CD4-positive, alpha-beta T cell (primary cell): Measurements from ENCODE around the gene IL19. TPM values are rescaled to one million over a fixed set of nuclear protein-coding genes. Genes with fewer than 3 reads are reported as not detected.
A peak's percentile ranks its signal among the peaks of the same experiment; 100 is the strongest.

Source experiments
- ATAC-seq: fragments of 200-7000 bp; cut with Tn5 transposase; one replicate; pipeline ENCODE4 v1.10.0; 2022; ENCODE audit warnings: mild to moderate bottlenecking; ENCODE audit not compliant: poor library complexity
- CTCF ChIA-PET: fragments of 350-600 bp; sonication (Branson Sonifier 250); formaldehyde crosslinking; loops from one replicate; lab custom pipeline; 2021; ENCODE audit warnings: antibody characterized with exemption, inconsistent platforms; lab: Charles Lee
- POLR2A ChIA-PET: fragments of 350-600 bp; sonication (Branson Sonifier 250); formaldehyde crosslinking; loops from one replicate; lab custom pipeline; 2021; ENCODE audit warnings: antibody characterized with exemption, inconsistent platforms; lab: Charles Lee
- DNase-seq, 14 experiments: peaks; one replicate each; pipeline ENCODE4 v3.0.0-alpha.2; 2013 to 2020; ENCODE audit warnings: mixed read lengths in 2 of 14
- H3K27ac ChIP-seq, 2 donors: one replicate each; pipeline versions ENCODE4 v1.5.1 to v1.7.0; 2013; ENCODE audit warnings: low read length in 2 of 2, low read depth in 1 of 2, mild to moderate bottlenecking in 1 of 2
- H3K27me3 ChIP-seq, 2 experiments: 1 replicate in 1 of 2; 2 replicates in 1 of 2; pipeline versions ENCODE4 v1.6.1 to v1.7.0; 2013; ENCODE audit warnings: low read length in 2 of 2, control low read depth in 1 of 2, mild to moderate bottlenecking in 1 of 2, moderate library complexity in 1 of 2; ENCODE audit not compliant: insufficient read depth in 2 of 2, control insufficient read depth in 1 of 2
- H3K36me3 ChIP-seq: one replicate; pipeline ENCODE4 v1.6.1; 2013; ENCODE audit warnings: low read length, control low read depth; ENCODE audit not compliant: insufficient read depth
- H3K4me1 ChIP-seq: one replicate; pipeline ENCODE4 v1.6.1; 2013; ENCODE audit warnings: low read length, control low read depth; ENCODE audit not compliant: insufficient read depth
- H3K4me3 ChIP-seq: one replicate; pipeline ENCODE4 v1.5.1; 2013; ENCODE audit warnings: mild to moderate bottlenecking, low read length, moderate library complexity
- H3K9me3 ChIP-seq, 2 experiments: 1 replicate in 1 of 2; 2 replicates in 1 of 2; pipeline versions ENCODE4 v1.6.1 to v1.7.0; 2013; ENCODE audit warnings: low read length in 2 of 2, mild to moderate bottlenecking in 2 of 2, control low read depth in 1 of 2, moderate library complexity in 1 of 2; ENCODE audit not compliant: control insufficient read depth in 1 of 2, insufficient read depth in 1 of 2
- H3K27ac Mint-ChIP-seq: one replicate; pipeline ENCODE4 v1.8.0; 2020; ENCODE audit warnings: mixed read lengths
- H3K27me3 Mint-ChIP-seq: one replicate; pipeline ENCODE4 v1.8.0; 2021; ENCODE audit warnings: mixed read lengths
- H3K36me3 Mint-ChIP-seq: one replicate; pipeline ENCODE4 v1.8.0; 2021; ENCODE audit warnings: low read depth, mixed read lengths
- H3K4me1 Mint-ChIP-seq: one replicate; pipeline ENCODE4 v1.8.0; 2021; ENCODE audit warnings: low read depth, mixed read lengths
- H3K4me3 Mint-ChIP-seq: one replicate; pipeline ENCODE4 v1.8.0; 2020; ENCODE audit warnings: mild to moderate bottlenecking, mixed read lengths
- H3K9me3 Mint-ChIP-seq: one replicate; pipeline ENCODE4 v1.8.0; 2020; ENCODE audit warnings: mixed read lengths
- intact Hi-C, 2 experiments: fragments of 100-400 bp; cut with DNase I in 1 of 2; cut with micrococcal nuclease in 1 of 2; formaldehyde crosslinking; loops; one replicate each; pipeline versions ENCODE4 v1.15.1 to v1.9.0; 2023 to 2025; cut with DNase I, micrococcal nuclease
- total RNA-seq, 174 experiments: library from RNA in 2 of 174; stranded (reverse) in 2 of 174; gene quantifications; one replicate each; pipeline ENCODE4 v1.2.3 and lab custom pipeline; 2021 to 2026
- TF ChIP-seq, protein P1 (sequence below): fragments of 200-600 bp; IDR thresholded peaks from one replicate; pipeline ENCODE4 v1.8.0; 2022; ENCODE audit warnings: antibody characterized with exemption, mild to moderate bottlenecking

Gene IL19
- total RNA-seq, 2 experiments from 2014 or later: not detected

DNA sequence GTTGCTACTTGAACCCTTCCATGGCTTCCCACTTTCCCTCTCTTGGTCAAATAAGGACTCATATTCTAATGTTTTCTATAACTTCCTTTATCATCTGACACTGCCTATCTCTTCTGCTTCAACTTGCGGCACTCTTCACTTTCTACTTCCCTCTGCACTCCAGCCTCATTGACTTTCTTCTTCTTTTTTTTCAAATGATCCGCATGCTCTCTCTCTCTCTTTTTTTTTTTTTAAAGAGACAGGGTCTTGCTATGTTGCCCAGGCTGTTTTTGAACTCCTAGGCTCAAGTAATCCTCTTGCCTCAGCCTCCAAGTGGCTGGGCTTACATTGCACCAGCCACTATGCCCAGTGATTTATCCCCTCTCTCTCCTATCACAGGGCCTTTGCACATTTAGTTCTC lies 9.1 kb downstream of the IL19 start:
- POLR2A ChIA-PET: interaction anchor here (1.0 kb wide), 1 partner anchor 10 kb away, joined by 3 read pairs; no protein-coding TSS in a partner anchor
- intact Hi-C loops: no loop called here
- ATAC-seq: no peak
- no peak overlapping the region for H3K27ac ChIP-seq
- no peaks in the 10 kb centered on the region for H3K36me3 Mint-ChIP-seq
- no peaks in the 10 kb centered on the region for H3K27me3 ChIP-seq
- H3K27me3 Mint-ChIP-seq: no peaks in the 10 kb centered on the region
- no peaks in the 10 kb centered on the region for H3K9me3 Mint-ChIP-seq
- peaks cover 30% of the 10 kb centered on the region for H3K4me1 ChIP-seq
- no peak overlapping the region for H3K27ac Mint-ChIP-seq
- no peaks in the 10 kb centered on the region for H3K9me3 ChIP-seq
- TF ChIP-seq, protein P1, sequence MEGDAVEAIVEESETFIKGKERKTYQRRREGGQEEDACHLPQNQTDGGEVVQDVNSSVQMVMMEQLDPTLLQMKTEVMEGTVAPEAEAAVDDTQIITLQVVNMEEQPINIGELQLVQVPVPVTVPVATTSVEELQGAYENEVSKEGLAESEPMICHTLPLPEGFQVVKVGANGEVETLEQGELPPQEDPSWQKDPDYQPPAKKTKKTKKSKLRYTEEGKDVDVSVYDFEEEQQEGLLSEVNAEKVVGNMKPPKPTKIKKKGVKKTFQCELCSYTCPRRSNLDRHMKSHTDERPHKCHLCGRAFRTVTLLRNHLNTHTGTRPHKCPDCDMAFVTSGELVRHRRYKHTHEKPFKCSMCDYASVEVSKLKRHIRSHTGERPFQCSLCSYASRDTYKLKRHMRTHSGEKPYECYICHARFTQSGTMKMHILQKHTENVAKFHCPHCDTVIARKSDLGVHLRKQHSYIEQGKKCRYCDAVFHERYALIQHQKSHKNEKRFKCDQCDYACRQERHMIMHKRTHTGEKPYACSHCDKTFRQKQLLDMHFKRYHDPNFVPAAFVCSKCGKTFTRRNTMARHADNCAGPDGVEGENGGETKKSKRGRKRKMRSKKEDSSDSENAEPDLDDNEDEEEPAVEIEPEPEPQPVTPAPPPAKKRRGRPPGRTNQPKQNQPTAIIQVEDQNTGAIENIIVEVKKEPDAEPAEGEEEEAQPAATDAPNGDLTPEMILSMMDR: no peak
- no peak for DNase-seq
- H3K4me1 Mint-ChIP-seq: peaks cover 25% of the 10 kb centered on the region
- CTCF ChIA-PET: no interaction called here
- no peak overlapping the region for H3K4me3 Mint-ChIP-seq
- no peaks in the 10 kb centered on the region for H3K36me3 ChIP-seq
- no peak overlapping the region for H3K4me3 ChIP-seq

DNA sequence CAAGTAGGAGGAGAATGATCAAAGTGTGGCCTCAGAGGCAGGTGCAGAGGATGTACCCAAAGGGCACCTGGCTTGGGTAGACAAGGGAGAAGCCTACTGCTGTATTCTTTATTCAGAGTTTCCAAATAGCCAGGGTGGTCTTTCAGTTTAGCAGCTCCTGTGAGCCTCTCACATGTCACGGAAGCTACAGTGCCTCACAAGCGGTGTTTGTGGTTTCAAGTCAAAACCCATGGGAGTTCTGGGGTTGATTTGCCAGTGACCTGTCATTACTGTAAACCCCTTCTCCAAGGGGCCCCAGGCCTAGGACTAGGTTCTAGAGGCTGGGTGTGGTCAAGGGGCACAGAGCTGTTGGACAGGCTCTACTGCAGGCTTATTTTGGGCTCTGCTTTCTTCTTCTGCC lies 11.9 kb downstream of the IL19 start:
- Histone ChIP-seq H3K27ac (no peak overlapping the region), H3K36me3 (no peaks in the 10 kb centered on the region), H3K27me3 (no peaks in the 10 kb centered on the region), H3K4me3 (no peak overlapping the region), H3K4me1 (peaks cover 45% of the 10 kb centered on the region), H3K9me3 (no peaks in the 10 kb centered on the region)
- H3K27ac Mint-ChIP-seq: no peak overlapping the region
- H3K36me3 Mint-ChIP-seq: no peaks in the 10 kb centered on the region
- no peak overlapping the region for H3K4me3 Mint-ChIP-seq
- POLR2A ChIA-PET: interaction anchor here (4.1 kb wide), 1 partner anchor 11 kb away, joined by 32 read pairs; the partner anchor contains the start of genes IL10 and IL19
- peaks cover 53% of the 10 kb centered on the region for H3K4me1 Mint-ChIP-seq
- TF ChIP-seq, protein P1: no peak
- H3K9me3 Mint-ChIP-seq: no peaks in the 10 kb centered on the region
- intact Hi-C loops: no loop called here
- DNase-seq (peak in 2 of 14 experiments; percentile 11 to 49), ATAC-seq (no peak)
- CTCF ChIA-PET: interaction anchor here (1.3 to 1.6 kb wide), 2 partner anchors 48 to 130 kb away, joined by 3 to 4 read pairs; no protein-coding TSS in a partner anchor
- H3K27me3 Mint-ChIP-seq: no peaks in the 10 kb centered on the region

DNA sequence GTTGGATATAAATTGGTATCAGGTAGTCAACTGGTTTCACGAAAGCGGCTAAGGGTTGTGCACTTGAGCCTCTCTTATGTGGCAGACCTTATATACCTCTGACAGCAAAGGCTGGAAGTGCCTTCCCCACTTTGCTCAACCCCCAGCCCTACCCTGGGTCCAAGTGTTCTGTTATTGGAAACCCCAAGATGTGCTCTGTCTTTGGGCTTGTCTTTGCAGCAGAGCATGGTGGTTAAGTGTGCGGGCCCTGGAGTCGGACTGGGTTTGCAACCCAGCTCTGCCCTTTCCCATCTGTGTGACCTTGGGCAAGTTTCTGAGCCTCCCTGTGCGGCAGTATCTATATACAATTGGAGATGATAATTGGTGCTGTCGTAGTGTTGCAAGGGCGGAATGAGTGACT lies 12.9 kb downstream of the IL19 start:
- Mint-ChIP-seq H3K4me3 (no peak overlapping the region), H3K27me3 (no peaks in the 10 kb centered on the region), H3K27ac (no peak overlapping the region), H3K36me3 (no peaks in the 10 kb centered on the region), H3K4me1 (peaks cover 60% of the 10 kb centered on the region), H3K9me3 (no peaks in the 10 kb centered on the region)
- ATAC-seq (no peak), DNase-seq (no peak)
- Histone ChIP-seq H3K27me3 (no peaks in the 10 kb centered on the region), H3K4me1 (peaks cover 45% of the 10 kb centered on the region), H3K4me3 (no peak overlapping the region), H3K9me3 (no peaks in the 10 kb centered on the region), H3K36me3 (no peaks in the 10 kb centered on the region), H3K27ac (no peak overlapping the region)
- TF ChIP-seq, protein P1: no peak
- CTCF ChIA-PET: interaction anchor here (1.2 to 1.3 kb wide), 2 partner anchors 48 to 129 kb away, joined by 3 to 5 read pairs; no protein-coding TSS in a partner anchor
- POLR2A ChIA-PET: interaction anchor here (0.6 to 4.1 kb wide), 3 partner anchors 12 to 31 kb away, joined by 3 to 32 read pairs (median 5); partner anchors contain the start of genes IL10 and IL19
- intact Hi-C loops: no loop called here
